Measurements from ENCODE around the gene PDE4D.

Gene PDE4D

GRCh38 chr5:59484618-59485017 lies 408.9 kb downstream of the PDE4D start:
- Histone ChIP-seq H3K9me3 (no peaks in the 10 kb centered on the region), H3K4me1 (peaks cover 34% of the 10 kb centered on the region), H3K4me3 (ENCODE audit: low read depth, low read length) (peak overlapping the region; percentile 17; the same call in 1 of the 2 replicates), H3K27me3 (no peaks in the 10 kb centered on the region), H3K36me3 (no peaks in the 10 kb centered on the region)
- no peak for DNase-seq
- no peak for TF ChIP-seq CTCF (IDR thresholded peaks at IDR 0.05; ENCODE audit: low read depth, low read length)

- Histone ChIP-seq H3K27me3 (no peaks in the 10 kb centered on the region), H3K9me3 (no peaks in the 10 kb centered on the region), H3K4me3 (ENCODE audit: low read depth, low read length) (no peak overlapping the region), H3K4me1 (peaks cover 34% of the 10 kb centered on the region), H3K36me3 (no peaks in the 10 kb centered on the region)
- TF ChIP-seq CTCF (IDR thresholded peaks at IDR 0.05; ENCODE audit: low read depth, low read length), result no peak
- peak; percentile 9 for DNase-seq
Measured at GRCh38 chr5:59483971-59484472, 409.5 kb downstream of the PDE4D start.

- H3K4me3 ChIP-seq (ENCODE audit: low read depth, low read length), result no peak overlapping the region
- no peak for DNase-seq
- peaks cover 6% of the 10 kb centered on the region for H3K4me1 ChIP-seq
- TF ChIP-seq CTCF (IDR thresholded peaks at IDR 0.05; ENCODE audit: low read depth, low read length), result no peak
- H3K36me3 ChIP-seq, result no peaks in the 10 kb centered on the region
- H3K9me3 ChIP-seq, result no peaks in the 10 kb centered on the region
- no peaks in the 10 kb centered on the region for H3K27me3 ChIP-seq
Measured at GRCh38 chr5:59479086-59479485, 414.4 kb downstream of the PDE4D start.

GRCh38 chr5:59474324-59474723 lies 419.2 kb downstream of the PDE4D start:
- no peak for DNase-seq
- no peak overlapping the region for H3K4me3 ChIP-seq (ENCODE audit: low read depth, low read length)
- no peaks in the 10 kb centered on the region for H3K36me3 ChIP-seq
- no peaks in the 10 kb centered on the region for H3K9me3 ChIP-seq
- H3K4me1 ChIP-seq, result no peaks in the 10 kb centered on the region
- H3K27me3 ChIP-seq, result no peaks in the 10 kb centered on the region
- no peak for TF ChIP-seq CTCF (IDR thresholded peaks at IDR 0.05; ENCODE audit: low read depth, low read length)

GRCh38 chr5:59473611-59474010 lies 419.9 kb downstream of the PDE4D start:
- Histone ChIP-seq H3K4me3 (ENCODE audit: low read depth, low read length) (no peak overlapping the region), H3K27me3 (no peaks in the 10 kb centered on the region), H3K9me3 (no peaks in the 10 kb centered on the region), H3K36me3 (no peaks in the 10 kb centered on the region), H3K4me1 (no peaks in the 10 kb centered on the region)
- no peak for DNase-seq
- no peak for TF ChIP-seq CTCF (IDR thresholded peaks at IDR 0.05; ENCODE audit: low read depth, low read length)

GRCh38 chr5:59471463-59471862 lies 422.1 kb downstream of the PDE4D start:
- no peak for TF ChIP-seq CTCF (IDR thresholded peaks at IDR 0.05; ENCODE audit: low read depth, low read length)
- Histone ChIP-seq H3K9me3 (no peaks in the 10 kb centered on the region), H3K4me1 (no peaks in the 10 kb centered on the region), H3K4me3 (ENCODE audit: low read depth, low read length) (no peak overlapping the region), H3K36me3 (no peaks in the 10 kb centered on the region), H3K27me3 (no peaks in the 10 kb centered on the region)
- no peak for DNase-seq

Data from BE2C (cell line).